ENCODE results near the gene NKX2-2.

DNA sequence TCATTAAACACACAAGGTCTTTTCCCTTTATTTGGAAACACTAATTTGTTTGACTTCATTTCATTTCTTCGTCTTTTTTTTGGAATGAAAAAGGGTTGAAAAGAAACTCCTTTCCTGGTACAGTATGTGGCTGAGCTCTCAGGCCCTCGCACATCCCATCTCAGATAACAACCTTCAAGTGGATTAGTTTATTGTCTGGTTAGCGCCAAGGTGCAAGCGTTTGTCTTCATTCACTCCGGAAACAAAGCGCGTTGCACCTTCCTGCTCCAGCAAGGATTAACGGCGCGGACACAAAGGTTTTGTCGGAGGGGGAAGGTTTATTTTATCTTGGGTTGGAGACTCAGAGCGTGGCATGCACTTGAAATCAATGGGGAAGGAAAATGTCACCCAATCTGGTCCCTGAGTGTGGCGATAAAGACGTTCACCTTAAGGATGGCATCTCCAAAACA, 5.3 kb upstream of the NKX2-2 start:
- TF ChIP-seq FOXM1 (IDR thresholded peaks at IDR 0.05; ENCODE audit: borderline replicate concordance) (no peak), SUZ12 (IDR thresholded peaks at IDR 0.05) (no peak), BHLHE40 (IDR thresholded peaks at IDR 0.05; ENCODE audit: borderline replicate concordance) (no peak), ELF4 (IDR thresholded peaks at IDR 0.05) (no peak), ZNF384 (IDR thresholded peaks at IDR 0.05) (no peak), L3MBTL2 (conservative IDR thresholded peaks at IDR 0.05) (no peak), TARDBP (IDR thresholded peaks at IDR 0.05) (no peak), FOXK2 (IDR thresholded peaks at IDR 0.05) (no peak), ARNT (IDR thresholded peaks at IDR 0.05) (no peak), CTBP1 (IDR thresholded peaks at IDR 0.05; ENCODE audit: borderline replicate concordance) (no peak)
- TF ChIP-seq, protein P1, sequence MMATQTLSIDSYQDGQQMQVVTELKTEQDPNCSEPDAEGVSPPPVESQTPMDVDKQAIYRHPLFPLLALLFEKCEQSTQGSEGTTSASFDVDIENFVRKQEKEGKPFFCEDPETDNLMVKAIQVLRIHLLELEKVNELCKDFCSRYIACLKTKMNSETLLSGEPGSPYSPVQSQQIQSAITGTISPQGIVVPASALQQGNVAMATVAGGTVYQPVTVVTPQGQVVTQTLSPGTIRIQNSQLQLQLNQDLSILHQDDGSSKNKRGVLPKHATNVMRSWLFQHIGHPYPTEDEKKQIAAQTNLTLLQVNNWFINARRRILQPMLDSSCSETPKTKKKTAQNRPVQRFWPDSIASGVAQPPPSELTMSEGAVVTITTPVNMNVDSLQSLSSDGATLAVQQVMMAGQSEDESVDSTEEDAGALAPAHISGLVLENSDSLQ (IDR thresholded peaks at IDR 0.05): no peak
